G401 (cell line): ENCODE measurements around the gene STBD1. TPM values are rescaled to one million over a fixed set of nuclear protein-coding genes. Genes with fewer than 3 reads are reported as not detected.

Experiments used
- DNase-seq: peaks from one replicate; pipeline ENCODE4 v3.0.0-alpha.2; 2015; ENCODE audit warnings: low spot score
- in situ Hi-C: cut with HindIII; loops from 2 replicates; pipeline ENCODE4 v1.10.0; 2016; ENCODE audit warnings: low sequenced_read_pairs, mixed read lengths
- total RNA-seq: library from RNA; depleted of rRNA; stranded (reverse); fragments of >200 nt; shearing (Covaris generic); gene quantifications from 2 replicates; pipeline ENCODE4 v1.2.3, GENCODE V29; 2014; rRNA removed

Gene STBD1
- total RNA-seq = 0.25 and 0.92 TPM in 2 replicates

- in situ Hi-C loops = no loop called here
Measured at GRCh38 chr4:76305971-76306881, at the start of gene STBD1. STBD1 (plus strand) TSS chr4:76306733; CDS start chr4:76306770, 37 bp downstream.

GRCh38 chr4:76256968-76257367 is 49.6 kb upstream of the STBD1 start:
- in situ Hi-C loops = no loop called here
- no peak for DNase-seq

More at GRCh38 chr4:76305971-76306881, at the start of gene STBD1:
- no peak for DNase-seq

- in situ Hi-C loops = no loop called here
- DNase-seq = no peak
Measured at GRCh38 chr4:76257824-76258223, 48.7 kb upstream of the STBD1 start.

GRCh38 chr4:76260571-76260970 is 46.0 kb upstream of the STBD1 start:
- in situ Hi-C loops = no loop called here
- DNase-seq = no peak

GRCh38 chr4:76265631-76266218 is 40.8 kb upstream of the STBD1 start:
- no peak for DNase-seq
- in situ Hi-C loops = no loop called here

GRCh38 chr4:76266627-76267026 is 39.9 kb upstream of the STBD1 start:
- DNase-seq = no peak
- in situ Hi-C loops = no loop called here

- no peak for DNase-seq
- in situ Hi-C loops = no loop called here
Measured at GRCh38 chr4:76267811-76268210, 38.7 kb upstream of the STBD1 start.

- no peak for DNase-seq
- in situ Hi-C loops = no loop called here
Measured at GRCh38 chr4:76270244-76271175, 36.0 kb upstream of the STBD1 start.

- no peak for DNase-seq
- in situ Hi-C loops = no loop called here
Measured at GRCh38 chr4:76271248-76271647, 35.3 kb upstream of the STBD1 start.

- in situ Hi-C loops = no loop called here
- no peak for DNase-seq
Measured at GRCh38 chr4:76272073-76272472, 34.5 kb upstream of the STBD1 start.

- DNase-seq = no peak
- in situ Hi-C loops = no loop called here
Measured at GRCh38 chr4:76272582-76272981, 34.0 kb upstream of the STBD1 start.

GRCh38 chr4:76272999-76273398 is 33.5 kb upstream of the STBD1 start:
- in situ Hi-C loops = no loop called here
- no peak for DNase-seq

GRCh38 chr4:76275486-76276124 is 30.9 kb upstream of the STBD1 start:
- no peak for DNase-seq
- in situ Hi-C loops = no loop called here

GRCh38 chr4:76276813-76277212 is 29.7 kb upstream of the STBD1 start:
- DNase-seq = no peak
- in situ Hi-C loops = no loop called here

GRCh38 chr4:76277667-76278066 is 28.9 kb upstream of the STBD1 start:
- DNase-seq = no peak
- in situ Hi-C loops = no loop called here

GRCh38 chr4:76278583-76278982 is 27.9 kb upstream of the STBD1 start:
- in situ Hi-C loops = no loop called here
- no peak for DNase-seq

GRCh38 chr4:76279462-76279861 is 27.1 kb upstream of the STBD1 start:
- DNase-seq = no peak
- in situ Hi-C loops = no loop called here

GRCh38 chr4:76280488-76281441 is 25.8 kb upstream of the STBD1 start:
- no peak for DNase-seq
- in situ Hi-C loops = no loop called here
